Neural progenitor cell (in vitro differentiated cells): ENCODE data around the gene NCEH1.

ENCODE experiments used
- CTCF ChIP-seq: fragments of 200-600 bp; sonication (generic); IDR thresholded peaks from 2 replicates; pipeline ENCODE4 v1.5.1; 2017; ENCODE audit warnings: antibody characterized with exemption, mild to moderate bottlenecking
- EZH2 ChIP-seq: fragments of 200-600 bp; sonication (generic); IDR thresholded peaks from 2 replicates; pipeline ENCODE4 v1.6.1; 2017; ENCODE audit warnings: antibody characterized with exemption, mild to moderate bottlenecking, moderate library complexity

GRCh38 chr3:172582712-172583111 is 128.2 kb downstream of the NCEH1 start:
- no peak for TF ChIP-seq CTCF
- no peak for TF ChIP-seq EZH2
